Measurements from ENCODE around the gene GZMM. TPM values are rescaled to one million over a fixed set of nuclear protein-coding genes. Genes with fewer than 3 reads are reported as not detected.

GZMM gene
- total RNA-seq, 1 experiment from 2014 or later, result 0.66 TPM

DNA sequence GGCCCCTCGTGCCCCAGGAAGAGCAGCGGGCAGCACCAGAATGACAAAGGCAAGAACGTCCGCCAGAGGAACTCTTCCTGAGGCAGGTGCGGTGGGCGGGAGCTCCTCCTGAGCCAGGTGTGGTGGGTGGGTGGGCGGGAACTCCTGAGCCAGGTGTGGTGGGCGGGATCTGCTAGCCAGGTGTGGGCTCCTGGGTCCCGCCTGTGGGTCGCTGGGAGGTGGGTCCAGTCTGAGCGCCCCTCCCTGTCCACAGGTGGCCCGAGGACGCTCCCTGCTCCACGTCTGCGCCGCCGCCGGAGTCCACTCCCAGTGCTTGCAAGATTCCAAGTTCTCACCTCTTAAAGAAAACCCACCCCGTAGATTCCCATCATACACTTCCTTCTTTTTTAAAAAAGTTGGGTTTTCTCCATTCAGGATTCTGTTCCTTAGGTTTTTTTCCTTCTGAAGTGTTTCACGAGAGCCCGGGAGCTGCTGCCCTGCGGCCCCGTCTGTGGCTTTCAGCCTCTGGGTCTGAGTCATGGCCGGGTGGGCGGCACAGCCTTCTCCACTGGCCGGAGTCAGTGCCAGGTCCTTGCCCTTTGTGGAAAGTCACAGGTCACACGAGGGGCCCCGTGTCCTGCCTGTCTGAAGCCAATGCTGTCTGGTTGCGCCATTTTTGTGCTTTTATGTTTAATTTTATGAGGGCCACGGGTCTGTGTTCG, 38.8 kb downstream of the GZMM start:
- TF ChIP-seq, protein P1, sequence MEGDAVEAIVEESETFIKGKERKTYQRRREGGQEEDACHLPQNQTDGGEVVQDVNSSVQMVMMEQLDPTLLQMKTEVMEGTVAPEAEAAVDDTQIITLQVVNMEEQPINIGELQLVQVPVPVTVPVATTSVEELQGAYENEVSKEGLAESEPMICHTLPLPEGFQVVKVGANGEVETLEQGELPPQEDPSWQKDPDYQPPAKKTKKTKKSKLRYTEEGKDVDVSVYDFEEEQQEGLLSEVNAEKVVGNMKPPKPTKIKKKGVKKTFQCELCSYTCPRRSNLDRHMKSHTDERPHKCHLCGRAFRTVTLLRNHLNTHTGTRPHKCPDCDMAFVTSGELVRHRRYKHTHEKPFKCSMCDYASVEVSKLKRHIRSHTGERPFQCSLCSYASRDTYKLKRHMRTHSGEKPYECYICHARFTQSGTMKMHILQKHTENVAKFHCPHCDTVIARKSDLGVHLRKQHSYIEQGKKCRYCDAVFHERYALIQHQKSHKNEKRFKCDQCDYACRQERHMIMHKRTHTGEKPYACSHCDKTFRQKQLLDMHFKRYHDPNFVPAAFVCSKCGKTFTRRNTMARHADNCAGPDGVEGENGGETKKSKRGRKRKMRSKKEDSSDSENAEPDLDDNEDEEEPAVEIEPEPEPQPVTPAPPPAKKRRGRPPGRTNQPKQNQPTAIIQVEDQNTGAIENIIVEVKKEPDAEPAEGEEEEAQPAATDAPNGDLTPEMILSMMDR (conservative IDR thresholded peaks at IDR 0.05), result no peak
- H3K9me3 Mint-ChIP-seq, result no peaks in the 10 kb centered on the region
- no peak overlapping the region for H2BK15ac ChIP-seq (ENCODE audit: low read depth, low read length)
- H3K79me2 ChIP-seq (ENCODE audit: insufficient read depth, low read length), result peaks cover 8% of the 10 kb centered on the region; the same call in 1 of the 2 replicates
- WGBS (ENCODE audit: extremely low coverage, insufficient read length, low lambda C conversion rate), result no CpG with 5 or more reads among the region's 31 CpGs
- no peak overlapping the region for H4K91ac ChIP-seq (ENCODE audit: insufficient read length, low read depth, low read length)
- H4K5ac ChIP-seq (ENCODE audit: insufficient read length, low read depth, low read length), result no peak overlapping the region
- H2BK5ac ChIP-seq (ENCODE audit: insufficient read length, low read length), result no peak overlapping the region
- H3K9ac ChIP-seq (ENCODE audit: extremely low read depth, insufficient read length, low read length), result no peak overlapping the region
- H3K4me1 Mint-ChIP-seq, result peaks cover 2 to 7% of the 10 kb centered on the region in 2 experiments
- no peaks in the 10 kb centered on the region for H3K23me2 ChIP-seq (ENCODE audit: insufficient read length, low read depth, low read length, poor library complexity, severe bottlenecking)
- no peak overlapping the region for H4K8ac ChIP-seq (replicated peaks; ENCODE audit: insufficient read length, low read depth, low read length)
- H3K14ac ChIP-seq (ENCODE audit: insufficient read depth, low read length), result no peak overlapping the region
- no peaks in the 10 kb centered on the region for H3K9me3 ChIP-seq (ENCODE audit: control insufficient read depth, low read depth, low read length)
- no peaks in the 10 kb centered on the region; the same call in none of the 2 replicates for H3K27me3 Mint-ChIP-seq (ENCODE audit: low read depth)
- no peak overlapping the region for H3K27ac Mint-ChIP-seq
- no peak overlapping the region for H2AK5ac ChIP-seq (ENCODE audit: insufficient read length, low read length)
- H4K20me1 ChIP-seq (ENCODE audit: control insufficient read depth, insufficient read depth, insufficient read length), result no peaks in the 10 kb centered on the region
- no peak overlapping the region for H3K18ac ChIP-seq (ENCODE audit: insufficient read length, low read depth, low read length)
- no peak overlapping the region for H3K4ac ChIP-seq (ENCODE audit: low read depth, low read length)
- no peak overlapping the region for H3K4me2 ChIP-seq (ENCODE audit: insufficient read depth, insufficient read length, low read length)
- H3K79me1 ChIP-seq (ENCODE audit: insufficient read depth, low read depth, low read length, poor library complexity, severe bottlenecking), result peaks cover 3% of the 10 kb centered on the region
- no peak overlapping the region for H2BK20ac ChIP-seq (ENCODE audit: low read depth, low read length, poor library complexity, severe bottlenecking)
- H2AFZ ChIP-seq (ENCODE audit: low read length), result no peak overlapping the region
- no peak overlapping the region for H3K4me3 Mint-ChIP-seq
- no peaks in the 10 kb centered on the region for H3K4me1 ChIP-seq (ENCODE audit: insufficient read depth, low read length)
- H2BK12ac ChIP-seq (ENCODE audit: insufficient read length, low read depth, low read length), result no peak overlapping the region
- H3K36me3 Mint-ChIP-seq (ENCODE audit: insufficient read depth in 1 of 3, low read depth in 3 of 3), result peaks cover 2 to 29% (median 23%) of the 10 kb centered on the region in 3 experiments; a peak in 6 of 7 replicates
- DNase-seq, result peak; percentile 64
- no peak overlapping the region for H3K23ac ChIP-seq (ENCODE audit: insufficient read length, low read depth, low read length)
- H3K27ac ChIP-seq (ENCODE audit: insufficient read length, low read depth, low read length), result no peak overlapping the region
- H3T11ph ChIP-seq (ENCODE audit: low read length), result no peak overlapping the region
- H3K27me3 ChIP-seq (ENCODE audit: insufficient read depth, low read length), result no peaks in the 10 kb centered on the region
- no peak overlapping the region for H2BK120ac ChIP-seq (ENCODE audit: low read depth, low read length, poor library complexity, severe bottlenecking)
- no peak overlapping the region for H3K56ac ChIP-seq (ENCODE audit: insufficient read length, low read depth, low read length)
